Activated T-helper 9 cell treated with anti-CD3 and anti-CD28 coated beads, Interleukin-2, amount 50 U/mL, for 16 hours (primary cell): Measurements from ENCODE around the gene MRGPRG.

Experiments used
- DNase-seq: peaks from one replicate; pipeline ENCODE4 v3.0.0-alpha.2; 2020; ENCODE audit warnings: low read depth

MRGPRG gene

DNA sequence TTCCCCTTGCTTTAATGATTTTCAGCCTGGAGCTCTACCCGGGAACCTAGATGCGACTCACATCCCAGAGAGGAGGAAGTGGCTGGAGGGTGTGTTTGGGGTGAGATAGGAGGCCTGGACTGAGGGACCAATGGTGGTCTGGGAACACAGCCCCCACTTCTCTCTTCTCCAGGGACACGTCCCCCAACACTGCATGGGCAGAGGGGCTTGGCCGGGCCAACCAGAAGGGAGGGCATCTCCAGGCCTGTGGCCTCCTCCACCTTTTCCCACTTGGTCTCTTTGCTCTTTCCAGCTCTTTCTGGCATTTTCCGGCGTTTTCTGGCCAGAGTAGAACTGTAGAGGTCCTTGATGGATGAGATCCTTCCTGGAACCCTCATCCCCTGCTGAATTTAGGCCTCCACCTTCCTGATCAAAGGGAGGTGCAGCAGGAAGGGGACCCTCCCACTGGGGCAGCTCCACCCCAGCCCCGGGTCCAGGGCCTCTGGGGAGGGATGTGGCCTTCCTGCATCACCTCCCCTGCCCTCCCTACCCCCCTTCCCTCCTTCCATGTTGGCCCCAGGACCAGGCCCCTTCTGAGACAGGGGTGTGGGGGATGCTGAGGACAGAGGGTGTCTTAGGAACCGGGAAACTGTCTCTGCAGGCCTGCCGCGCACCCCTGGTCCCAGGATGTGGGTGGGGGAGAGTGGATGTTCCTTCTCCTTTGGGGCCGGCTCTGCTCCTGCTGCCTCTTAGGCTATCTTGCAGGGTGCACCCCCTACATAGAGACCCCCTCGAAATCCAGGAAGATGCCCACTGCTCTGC, 24.4 kb downstream of the MRGPRG start:
- no peak for DNase-seq

DNA sequence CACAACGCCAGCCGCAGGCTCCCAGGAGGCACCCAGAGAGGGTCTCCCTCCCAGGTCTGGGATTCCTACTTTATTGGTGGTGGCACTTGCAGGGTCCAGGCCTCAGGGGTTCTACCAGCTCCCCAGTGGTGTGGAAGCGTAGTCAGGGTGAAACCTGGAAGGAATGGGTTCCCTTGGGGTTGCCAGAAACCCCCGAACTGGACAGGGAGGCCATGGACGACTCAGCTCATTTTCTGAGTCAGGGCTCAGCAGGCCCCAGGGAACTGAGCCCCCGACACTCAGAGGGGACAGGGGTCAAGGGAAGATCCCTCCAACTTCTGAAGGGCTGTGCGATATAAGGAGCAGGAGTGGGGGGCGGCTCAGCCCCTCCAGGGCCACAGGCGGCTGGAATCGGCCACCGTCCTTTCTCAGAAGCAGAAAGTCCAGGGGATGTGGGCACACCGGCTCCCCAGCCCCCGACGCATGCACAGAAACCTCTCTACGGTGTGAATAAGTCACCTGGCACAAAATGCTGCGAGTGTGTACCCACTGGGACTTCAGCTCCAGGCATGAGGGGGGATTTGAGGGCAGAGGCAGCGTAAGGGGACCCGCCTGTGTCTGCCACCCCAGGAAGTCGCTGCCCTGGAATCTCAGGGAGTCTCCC, 25.1 kb downstream of the MRGPRG start:
- no peak for DNase-seq

DNA sequence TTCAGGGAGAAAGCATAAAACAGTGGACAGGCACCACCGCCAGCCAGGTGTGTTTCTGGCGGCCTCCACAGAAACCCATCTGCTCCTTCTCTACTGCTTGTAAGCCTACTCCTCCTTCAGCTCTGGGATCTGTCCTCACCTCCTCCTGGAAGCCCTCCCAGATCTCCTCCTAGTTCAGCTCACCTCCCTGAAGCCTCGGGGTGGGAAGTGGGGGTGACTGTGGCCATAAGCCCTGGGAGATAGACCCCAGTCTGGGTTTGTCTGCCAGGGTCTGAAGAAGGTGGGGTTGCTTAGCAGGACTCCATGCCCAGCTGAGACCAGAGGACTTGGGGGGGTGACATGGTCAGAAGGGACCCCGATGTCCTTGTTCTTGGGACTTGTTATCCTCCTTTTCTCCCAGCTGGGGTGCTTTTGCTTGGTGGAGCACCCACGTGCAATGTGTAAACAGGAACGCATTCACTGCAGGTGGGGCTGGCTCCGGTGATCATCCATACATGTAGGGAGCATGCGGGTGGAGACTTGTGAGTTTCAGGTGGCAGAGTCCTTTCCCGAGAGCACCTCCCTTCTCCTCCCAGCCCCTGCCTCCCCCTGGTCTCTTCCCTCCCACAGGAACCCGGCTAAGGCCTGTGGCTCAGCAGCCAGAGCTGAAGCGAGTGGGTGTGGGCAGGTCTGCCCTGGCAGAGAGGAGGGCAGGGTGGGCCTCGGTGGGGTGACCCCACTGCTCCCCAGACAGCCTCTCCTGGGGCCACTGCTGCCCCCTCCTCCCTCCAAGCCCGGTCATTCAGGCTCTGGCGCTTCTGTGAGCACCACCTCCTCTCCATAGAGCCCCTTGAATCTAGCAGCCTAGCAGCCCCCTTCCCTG, 25.9 kb downstream of the MRGPRG start:
- DNase-seq = no peak

DNA sequence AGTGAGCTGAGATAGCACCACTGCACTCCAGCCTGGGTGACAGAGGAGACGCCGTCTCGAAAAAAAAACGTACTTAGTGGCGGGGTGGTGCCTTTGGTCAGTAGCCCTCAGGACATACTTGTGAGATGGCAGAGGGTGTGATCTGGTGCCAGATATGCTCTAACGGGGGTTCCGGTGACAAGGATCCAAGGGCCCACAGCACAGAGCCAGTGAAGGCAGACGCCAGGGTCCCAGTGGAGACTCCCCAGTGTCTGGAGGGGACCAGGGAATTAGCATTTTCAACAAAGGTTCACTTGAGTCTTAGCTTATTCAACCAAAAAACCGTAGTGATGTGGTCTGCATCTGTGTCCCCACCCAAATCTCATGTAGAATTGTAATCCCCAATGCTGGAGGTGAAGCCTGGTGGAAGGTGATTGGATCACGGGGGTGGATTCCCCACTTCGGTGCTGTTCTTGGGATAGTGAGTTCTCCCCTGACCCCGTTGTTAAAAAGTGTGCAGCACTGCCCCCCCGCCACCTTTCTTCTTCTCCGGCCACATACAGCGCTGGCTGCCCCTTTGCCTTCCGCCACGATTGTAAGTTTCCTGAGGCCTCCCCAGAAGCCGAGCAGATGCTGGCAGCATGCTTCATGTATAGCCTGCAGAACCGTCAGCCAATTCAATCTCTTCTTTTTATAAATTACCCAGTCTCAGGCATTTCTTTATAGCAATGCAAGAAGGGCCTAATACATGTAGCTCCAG, 26.9 kb downstream of the MRGPRG start:
- DNase-seq = no peak

DNA sequence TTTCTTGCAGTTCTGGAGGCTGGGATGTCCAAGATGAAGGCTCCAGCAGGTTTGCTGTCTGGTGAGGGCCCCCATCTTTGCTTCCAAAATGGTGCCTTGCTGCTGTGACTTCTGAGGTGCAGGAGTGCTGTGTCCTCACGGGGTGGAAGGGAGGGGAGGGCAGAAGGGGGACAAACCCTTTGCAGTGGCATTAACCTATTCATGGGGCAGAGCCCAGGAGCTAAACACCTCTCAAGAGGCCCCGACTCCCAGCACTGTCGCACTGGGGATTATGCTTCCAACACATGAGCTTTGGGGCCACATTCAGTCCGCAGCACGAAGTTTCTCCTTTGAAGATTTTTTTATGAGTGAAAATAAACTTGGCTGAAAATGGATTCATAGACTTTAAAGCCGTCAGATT, 28.0 kb downstream of the MRGPRG start:
- DNase-seq = no peak

DNA sequence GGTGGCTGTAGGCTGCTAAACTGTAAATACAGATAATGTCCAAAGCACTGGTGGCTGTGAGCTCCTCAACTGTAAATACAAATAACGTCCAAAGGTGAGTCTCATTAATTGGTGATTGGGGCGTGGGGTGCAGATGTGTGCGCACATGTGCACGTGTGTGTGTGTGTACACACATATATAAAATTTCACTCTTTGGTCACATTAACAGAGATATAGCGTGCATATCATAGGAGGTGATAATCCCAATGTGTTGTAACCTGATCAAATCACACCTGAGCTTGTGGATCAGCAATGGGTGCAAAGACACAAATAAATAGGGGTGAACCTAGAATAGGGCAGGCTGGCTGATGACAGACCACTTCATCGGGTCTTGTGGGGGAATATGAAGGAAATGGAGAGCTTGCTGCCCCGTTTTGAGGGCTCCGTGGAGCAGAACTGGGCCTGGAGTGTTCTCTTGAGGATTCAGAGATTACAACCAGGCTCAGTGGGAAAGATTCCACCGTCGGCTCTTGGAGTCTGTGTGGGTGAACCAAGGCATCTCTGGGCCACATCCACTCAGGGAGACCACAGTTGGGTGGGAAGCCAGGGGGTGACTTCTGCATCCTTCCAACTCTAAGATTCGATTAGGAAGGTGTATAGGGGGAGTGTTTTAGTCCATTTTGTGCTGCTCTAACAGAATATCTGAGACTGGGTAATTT, 28.6 kb downstream of the MRGPRG start:
- no peak for DNase-seq

DNA sequence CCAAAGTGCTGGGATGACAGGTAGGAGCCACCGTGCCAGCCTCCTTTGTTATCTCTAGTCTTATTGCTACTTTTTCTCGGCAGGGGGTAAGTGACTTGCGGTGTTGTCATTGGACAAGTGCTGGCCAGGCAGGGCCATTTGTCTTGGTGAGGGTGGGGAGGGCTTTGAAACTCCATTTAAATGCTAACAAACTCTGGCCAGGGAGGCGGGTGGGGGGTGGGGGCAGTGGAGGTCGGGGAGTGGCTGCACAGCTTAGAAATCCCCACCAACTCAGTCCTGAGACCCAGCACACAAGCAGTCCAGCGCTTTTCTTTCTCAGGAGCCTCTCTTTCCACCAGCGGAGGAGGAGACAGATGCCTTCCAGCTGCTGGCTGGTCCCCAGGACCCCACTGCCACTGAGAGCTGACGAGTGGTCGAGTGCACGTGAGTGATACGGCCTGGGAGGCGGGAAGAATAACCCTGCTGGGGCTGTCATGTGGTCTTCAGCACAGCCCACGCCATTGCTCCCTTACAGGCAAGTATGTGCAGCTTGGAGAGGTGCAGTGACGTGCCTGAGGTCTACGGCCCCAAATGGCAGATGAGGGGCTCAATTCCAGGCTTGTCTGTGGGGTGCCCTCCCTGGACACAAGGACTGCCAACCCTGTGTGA, 29.3 kb downstream of the MRGPRG start:
- DNase-seq = no peak

DNA sequence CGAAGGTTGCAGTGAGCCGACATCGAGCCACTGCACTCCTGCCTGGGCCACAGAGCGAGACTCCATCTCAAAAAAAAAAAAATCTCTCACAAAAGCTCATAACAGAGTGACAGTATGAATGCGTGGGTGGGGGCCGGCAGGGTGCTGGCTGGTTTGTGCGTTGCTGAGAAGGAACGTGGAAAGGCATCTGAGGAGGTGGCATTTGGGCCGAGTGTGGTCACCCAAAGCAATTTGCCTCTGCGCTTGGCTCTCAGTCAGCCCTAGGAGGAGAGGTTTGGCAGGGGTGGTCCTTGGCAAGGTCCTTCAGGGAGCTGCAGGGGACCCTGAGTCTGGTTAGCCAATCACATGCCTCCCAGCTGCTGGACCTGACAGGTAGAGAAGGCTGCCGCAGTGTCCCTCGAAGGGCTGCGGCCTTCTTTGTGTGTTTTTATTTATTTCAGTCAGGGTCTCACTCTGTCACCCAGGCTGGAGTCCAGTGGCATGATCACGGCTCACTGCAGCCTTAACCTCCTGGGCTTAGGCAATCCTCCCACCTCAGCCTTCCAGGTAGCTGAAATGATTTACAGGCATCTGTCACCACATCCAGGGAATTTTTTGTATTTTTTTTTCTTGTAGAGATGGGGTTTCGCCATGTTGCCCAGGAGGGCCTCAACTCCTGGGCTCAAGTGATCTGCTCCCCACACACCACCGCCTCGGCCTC, 30.0 kb downstream of the MRGPRG start:
- DNase-seq = no peak

DNA sequence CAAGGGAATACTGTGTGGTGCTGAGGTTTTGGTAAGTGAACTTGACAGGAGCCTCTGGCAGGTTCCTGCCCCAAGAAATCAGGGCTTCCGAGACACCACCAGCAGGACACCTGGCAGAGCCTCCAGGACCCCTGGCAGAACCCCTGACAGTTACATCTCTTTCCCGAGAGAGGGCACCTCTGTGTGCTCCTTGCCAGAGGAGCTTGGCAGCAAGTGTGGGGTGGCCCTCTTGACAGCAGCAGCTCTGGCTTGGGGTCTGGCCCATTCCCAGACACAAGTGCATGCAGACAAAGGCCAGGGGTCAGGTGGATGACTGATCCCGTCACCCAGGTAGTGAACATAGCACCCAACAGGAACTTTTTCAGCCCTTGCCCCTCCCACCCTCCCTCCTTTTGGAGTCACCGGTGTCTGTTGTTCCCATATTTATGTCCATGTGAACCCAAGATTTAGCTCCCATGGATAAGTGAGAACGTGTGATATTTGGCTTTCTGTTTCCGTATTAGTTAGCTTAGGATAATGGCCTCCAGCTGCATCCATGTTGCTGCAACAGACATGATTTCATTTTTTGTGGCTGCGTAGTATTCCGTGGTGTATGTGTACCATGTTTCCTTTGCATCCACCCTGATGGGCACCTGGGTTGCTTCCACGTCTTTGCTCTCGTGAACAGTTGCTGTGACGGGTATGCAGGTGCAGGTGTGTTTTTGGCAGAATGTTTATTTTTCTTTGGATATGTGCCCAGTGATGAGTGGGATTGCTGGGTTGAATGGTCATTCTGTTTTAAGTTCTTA, 32.3 kb downstream of the MRGPRG start:
- no peak for DNase-seq

DNA sequence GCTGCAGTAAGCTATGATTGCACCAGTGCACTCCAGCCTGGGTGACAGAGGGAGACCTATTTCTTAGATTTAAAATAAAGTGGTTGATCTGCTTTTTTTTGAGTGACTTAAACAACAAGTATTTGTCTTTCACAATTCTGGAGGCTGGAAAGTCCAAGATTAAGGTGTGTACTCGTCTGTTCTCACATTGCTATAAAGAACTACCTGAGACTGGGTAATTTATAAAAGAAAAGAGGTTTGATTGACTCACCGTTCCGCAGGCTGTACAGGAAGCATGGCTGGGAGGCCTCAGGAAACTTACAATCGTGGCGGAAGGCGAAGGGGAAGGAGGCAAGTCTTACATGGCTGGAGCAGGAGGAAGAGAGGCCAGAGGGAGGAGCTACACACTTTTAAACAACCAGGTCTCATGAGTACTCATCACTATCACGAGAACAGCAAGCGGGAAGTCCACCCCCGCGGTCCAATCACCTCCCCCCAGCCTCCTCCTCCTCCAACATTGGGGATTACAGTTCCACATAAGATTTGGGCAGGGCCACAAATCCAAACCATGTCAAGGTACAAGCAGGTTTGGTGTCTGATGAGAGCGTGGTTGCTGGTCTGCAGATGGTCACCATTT, 33.8 kb downstream of the MRGPRG start:
- DNase-seq = no peak

DNA sequence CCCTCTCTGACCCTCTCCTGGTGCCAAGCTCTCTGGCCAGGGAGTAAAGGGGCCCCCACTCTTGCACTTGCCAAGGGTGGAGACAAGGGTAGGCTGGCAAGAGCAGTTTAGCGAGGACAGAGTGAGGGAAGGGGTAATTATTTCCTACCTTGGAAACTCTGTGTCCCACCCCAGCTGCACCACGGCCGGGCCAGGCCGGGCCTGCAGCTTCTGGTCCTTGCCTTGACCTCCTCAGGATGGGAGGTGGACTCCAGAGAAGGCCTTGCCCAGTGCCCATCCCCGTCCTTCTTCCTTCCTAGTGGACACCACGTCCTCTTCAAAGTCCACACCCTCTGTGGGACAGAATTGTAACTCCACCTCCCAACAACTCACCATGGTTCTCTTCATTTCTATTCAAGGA, 35.1 kb downstream of the MRGPRG start:
- DNase-seq = no peak

DNA sequence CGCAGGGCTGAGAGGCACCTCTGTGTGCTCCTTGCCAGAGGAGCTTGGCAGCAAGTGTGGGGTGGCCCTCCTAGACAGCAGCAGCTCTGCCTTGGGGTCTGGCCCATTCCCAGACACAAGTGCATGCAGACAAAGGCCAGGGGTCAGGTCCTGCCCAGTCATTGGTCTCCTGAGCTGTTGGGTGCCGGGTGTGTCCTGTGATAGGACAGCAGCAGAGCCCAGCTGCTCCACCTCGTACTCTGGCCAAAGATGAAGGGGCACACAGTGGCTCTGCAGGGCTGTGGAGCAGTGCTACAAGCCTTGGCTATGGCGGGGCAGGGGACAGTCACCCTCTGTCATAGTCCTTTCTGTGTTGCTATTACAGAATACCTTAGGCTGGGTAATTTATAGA, 36.2 kb downstream of the MRGPRG start:
- no peak for DNase-seq

DNA sequence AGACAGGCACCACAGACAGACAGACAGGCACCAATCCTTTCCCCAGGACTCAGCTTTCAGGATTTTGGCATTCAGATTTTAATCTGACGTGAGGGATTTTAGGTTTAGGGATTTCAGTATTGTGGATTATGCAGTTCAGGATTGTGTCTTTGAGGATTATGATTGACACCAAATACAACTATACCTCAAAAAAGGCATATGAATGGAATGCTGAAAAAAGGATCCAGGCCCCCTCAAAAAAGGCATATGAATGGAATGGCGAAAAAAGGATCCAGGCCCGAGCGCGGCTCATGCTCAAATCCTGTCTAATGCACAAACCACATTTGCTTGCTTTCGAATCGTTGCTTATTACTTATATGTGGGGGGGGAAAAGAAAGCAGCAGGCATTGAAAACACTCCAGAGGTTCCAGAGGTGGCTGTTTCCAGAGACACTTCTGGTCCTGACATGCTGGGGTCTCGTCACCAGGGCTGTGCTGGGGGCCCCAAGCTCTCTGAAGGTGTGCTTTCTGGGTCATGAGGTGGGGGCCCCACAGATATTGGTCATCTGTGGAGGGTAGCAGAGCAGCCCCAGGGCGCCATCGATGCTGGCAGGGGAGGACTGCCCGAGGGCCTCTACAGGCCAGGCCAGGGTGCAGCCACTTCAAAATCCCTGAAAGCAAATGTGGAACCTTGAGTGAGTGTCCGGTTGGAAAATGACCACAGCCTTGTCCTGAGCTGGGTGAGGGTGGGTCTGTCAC, 36.7 kb downstream of the MRGPRG start:
- DNase-seq = no peak

DNA sequence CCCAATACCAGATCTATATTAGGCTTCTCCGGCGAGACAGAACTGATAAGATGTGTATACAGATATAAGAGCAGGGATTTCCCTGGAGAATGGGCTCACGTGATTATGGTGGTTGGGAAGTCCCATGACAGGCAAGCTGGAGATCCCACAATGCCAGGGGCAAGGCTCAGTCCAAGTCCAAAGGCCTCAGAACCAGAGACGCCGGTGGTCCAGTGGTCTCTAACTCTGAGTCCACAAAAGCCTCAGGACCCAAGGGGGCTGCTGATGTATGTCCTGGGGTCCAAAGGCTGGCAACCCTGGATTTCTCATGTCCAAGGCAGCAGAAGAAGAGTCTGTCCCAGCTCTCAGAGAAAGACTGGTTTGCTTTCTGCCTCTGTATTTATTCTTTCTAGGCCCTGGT, 37.7 kb downstream of the MRGPRG start:
- DNase-seq = no peak

DNA sequence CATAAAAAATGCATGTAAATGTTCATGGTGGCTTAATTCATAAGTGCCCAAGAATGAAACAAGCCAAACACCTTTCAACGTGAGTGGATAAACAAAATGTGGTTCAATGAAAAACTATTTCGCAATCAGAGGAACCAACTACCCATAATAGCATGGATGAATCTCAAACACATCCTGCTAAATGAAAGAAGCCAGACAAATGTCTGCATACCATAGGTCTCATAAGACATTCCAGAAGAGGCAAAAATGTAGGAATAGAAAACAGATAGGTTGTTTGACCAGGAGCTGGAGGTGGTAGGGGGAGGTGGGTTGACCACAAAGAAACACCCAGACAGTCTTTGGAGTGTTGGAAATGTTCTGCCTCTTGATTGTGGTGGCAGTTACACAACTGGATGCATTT, 40.3 kb downstream of the MRGPRG start:
- no peak for DNase-seq

DNA sequence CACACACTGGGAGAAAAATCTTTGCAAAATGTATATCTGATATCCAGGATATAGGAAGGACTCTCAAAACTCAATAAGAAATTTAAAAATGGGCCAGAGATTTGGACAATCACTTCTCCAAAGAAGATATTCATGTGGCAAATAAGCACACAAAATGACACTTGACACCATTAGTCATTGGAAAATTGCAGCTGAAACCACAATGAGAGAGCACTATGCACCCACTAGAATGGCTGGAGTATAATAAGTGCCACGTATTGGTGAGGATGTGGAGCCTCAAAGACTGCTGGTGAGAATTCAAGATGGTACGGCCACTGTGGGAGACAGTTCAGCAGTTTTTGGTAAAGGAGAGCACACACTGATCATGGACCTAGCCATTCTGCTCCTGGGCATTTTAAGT, 40.7 kb downstream of the MRGPRG start:
- no peak for DNase-seq

DNA sequence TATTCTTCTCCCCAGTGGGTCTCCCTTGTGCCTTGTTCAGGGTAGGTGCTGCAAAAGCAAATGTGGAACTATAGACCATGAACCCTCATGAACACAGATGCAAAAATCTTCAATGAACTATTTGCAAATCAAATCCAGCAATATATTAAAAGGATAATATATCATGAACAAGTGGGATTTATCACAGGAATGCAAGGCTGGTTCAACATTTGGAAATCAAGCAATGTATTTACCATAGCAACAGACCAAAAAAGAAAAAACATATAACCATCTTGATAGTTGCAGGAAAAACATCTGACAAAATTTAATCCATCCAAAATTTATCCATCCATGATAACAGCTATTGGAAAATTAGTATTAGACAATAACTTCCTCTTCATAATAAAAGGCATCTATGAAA, 42.1 kb downstream of the MRGPRG start:
- DNase-seq = no peak

DNA sequence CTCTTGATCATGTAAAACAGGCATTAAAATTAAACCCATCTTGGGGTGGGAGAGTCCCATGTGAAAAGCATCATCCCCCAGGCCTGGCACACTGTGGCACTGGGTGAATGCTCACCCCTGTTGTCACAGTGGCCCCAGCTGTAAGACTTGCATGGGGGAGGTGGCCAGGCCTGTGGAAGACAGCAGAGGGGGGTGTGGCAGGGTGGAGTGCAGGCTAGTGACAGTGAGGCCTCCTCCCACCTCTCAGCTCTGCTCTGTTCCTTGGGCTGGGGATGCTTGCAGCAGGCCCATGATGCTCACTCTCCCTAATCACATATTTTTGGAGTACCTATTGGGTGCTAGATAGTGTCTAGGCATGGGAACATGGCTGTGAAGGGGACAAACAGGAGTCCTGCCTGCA, 43.4 kb downstream of the MRGPRG start:
- DNase-seq = no peak

DNA sequence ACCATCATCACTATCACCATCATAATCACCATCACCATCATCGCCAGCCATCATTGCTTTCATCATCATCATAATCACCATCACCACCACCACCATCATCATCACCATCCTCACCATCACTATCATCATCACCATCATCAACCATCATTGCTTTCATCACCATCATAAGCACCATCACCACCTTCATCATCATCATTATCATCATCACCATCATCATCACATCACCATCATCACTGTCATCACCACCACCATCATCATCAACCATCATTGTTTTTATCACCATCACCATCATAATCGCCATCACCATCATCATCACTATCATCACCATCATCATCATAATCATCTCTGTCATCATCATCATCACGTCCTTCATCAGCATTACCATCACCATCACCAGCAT, 44.2 kb downstream of the MRGPRG start:
- DNase-seq = no peak
